ENCODE measurements around the gene ALDH1L1.

DNA sequence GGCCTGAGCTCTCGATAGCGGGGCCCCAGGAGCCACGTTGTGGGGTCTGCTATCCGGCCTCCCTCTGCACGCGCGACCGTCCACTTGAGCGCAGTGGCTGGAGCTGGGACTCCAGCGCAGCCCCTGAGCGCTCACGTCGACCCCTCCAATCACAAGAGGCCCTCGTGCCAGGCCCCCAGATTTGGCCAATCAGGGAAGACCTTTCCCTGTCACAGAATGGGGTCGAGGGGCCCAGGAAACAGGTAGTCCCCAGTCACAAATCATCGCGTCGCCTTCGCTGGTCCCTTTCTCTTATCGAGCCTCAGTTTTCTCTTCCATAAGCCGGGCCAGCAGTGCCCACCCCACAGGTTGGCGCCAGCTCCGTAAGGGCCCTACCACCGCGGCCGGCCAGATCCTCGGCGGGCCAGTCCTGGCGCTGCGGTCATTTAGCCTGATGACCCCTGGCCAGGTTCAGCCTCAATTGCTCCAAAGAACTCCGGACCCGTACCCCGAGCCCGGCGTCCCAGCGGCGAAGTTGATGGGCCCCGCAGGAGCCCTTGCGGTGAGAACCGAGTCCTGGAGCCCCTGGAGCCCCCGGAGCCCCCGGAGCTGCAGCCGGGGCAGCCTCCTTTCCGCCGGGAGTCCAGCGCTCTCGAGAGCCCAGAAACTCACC, 435 bp downstream of the ALDH1L1 start:
- TF ChIP-seq CTCF (IDR thresholded peaks at IDR 0.05): no peak
- no peak for TF ChIP-seq EZH2 (IDR thresholded peaks at IDR 0.05; ENCODE audit: borderline replicate concordance, insufficient read depth, low read depth, low read length, poor library complexity, severe bottlenecking)
